ENCODE data around the gene EIF4G3. TPM values are rescaled to one million over a fixed set of nuclear protein-coding genes. Genes with fewer than 3 reads are reported as not detected.

EIF4G3 gene
- polyA plus RNA-seq, 1 donor (not counting 4 experiments of a cell fraction or from before 2014, with no cell fraction given): 44.6 TPM

DNA sequence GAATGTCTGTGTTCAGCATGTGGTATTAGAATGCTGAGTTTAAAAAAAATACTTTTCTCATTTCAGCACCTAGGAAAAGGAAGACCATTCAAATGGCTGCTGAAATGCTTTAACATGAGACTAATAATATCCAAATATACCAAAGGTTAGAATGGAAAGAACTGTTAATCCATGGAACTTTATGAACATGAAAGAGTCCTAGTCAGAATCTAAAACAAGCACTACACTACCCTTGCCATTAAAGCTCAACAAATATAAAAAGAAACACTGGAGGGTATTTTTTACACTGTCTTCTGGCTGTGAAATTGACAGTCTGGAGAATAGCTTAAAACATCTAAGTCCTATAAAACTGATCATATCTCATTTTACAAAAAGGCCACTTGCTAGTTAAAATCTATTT is 276.6 kb downstream of the EIF4G3 start:
- Histone ChIP-seq H3K4me2 (ENCODE audit: control insufficient read depth, extremely low read depth, insufficient read depth, low read depth, low read length) (no peak overlapping the region), H3K79me2 (ENCODE audit: control insufficient read depth, insufficient read depth, low read length) (no peaks in the 10 kb centered on the region), H3K4me1 (ENCODE audit: control insufficient read depth, extremely low read depth, insufficient read depth, low read length) (no peaks in the 10 kb centered on the region)

DNA sequence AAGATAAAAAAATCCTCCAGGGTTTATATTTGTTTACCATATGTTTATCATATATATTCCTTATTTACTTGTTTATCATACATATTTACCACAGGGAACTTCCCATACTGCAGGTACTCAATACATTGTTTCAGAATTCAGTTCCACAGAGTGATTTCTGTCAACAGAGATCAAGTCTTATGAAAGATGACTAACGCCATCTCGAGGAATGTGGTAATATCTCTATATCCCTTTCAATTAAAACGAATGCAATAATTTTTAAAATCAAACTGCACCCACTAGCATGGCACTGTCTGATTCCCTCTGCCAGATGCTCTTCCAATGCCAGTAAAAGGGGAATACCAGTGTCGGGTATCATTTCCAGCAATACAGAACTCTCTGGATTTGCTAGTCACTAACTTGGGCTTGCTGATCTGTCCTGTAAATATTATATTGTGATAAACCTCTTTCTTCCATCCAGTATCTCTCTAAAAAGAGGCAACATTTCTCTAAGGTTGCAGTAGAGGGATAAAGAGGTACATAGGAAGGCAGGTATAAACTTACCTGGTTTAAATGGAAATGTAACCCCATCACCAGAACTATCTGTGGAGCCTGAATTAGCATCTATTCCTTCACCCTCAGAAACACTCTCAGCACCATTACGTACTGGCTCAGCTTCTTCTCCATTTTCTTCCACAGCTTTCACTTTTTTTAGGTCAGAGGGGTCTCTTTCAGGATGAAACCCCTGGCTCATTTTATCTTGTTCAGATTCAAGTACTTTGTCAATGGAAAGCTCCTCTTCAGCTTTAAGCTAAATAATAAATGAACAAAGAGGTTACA is 277.3 kb downstream of the EIF4G3 start:
- no peaks in the 10 kb centered on the region for H3K4me1 ChIP-seq (ENCODE audit: control insufficient read depth, extremely low read depth, insufficient read depth, low read length)
- H3K79me2 ChIP-seq (ENCODE audit: control insufficient read depth, insufficient read depth, low read length): no peaks in the 10 kb centered on the region
- no peaks in the 10 kb centered on the region for H4K20me1 ChIP-seq (ENCODE audit: control insufficient read depth, extremely low read depth, insufficient read depth, low read length)
- peaks cover 5 to 8% of the 10 kb centered on the region in 2 experiments for H3K36me3 ChIP-seq (ENCODE audit: control insufficient read depth in 2 of 2, extremely low read depth in 1 of 2, insufficient read depth in 2 of 2, low read length in 2 of 2)
- H3K9me1 ChIP-seq (ENCODE audit: control insufficient read depth, extremely low read depth, insufficient read depth, low read length): no peaks in the 10 kb centered on the region
- no peak for FAIRE-seq
- H3K9me3 ChIP-seq (ENCODE audit: control insufficient read depth, low read depth, low read length): no peaks in the 10 kb centered on the region
- no peak overlapping the region for H3K4me2 ChIP-seq (ENCODE audit: control insufficient read depth, extremely low read depth, insufficient read depth, low read depth, low read length)
- dilution Hi-C loops (cut with MboI; ENCODE audit: extremely low pct_ligation_motif_present, low sequenced_read_pairs): no loop called here
- DNase-seq (ENCODE audit: low read depth, low spot score): no peak
- no peak overlapping the region for H3K4me3 ChIP-seq (ENCODE audit: control insufficient read depth in 2 of 3, extremely low read depth in 1 of 3, insufficient read depth in 2 of 3, low read depth in 1 of 3, low read length in 3 of 3)
- H2AFZ ChIP-seq (ENCODE audit: control insufficient read depth, low read length): no peak overlapping the region
- H3K9ac ChIP-seq (ENCODE audit: control insufficient read depth, extremely low read depth, insufficient read depth, low read length): no peak overlapping the region
- no peak overlapping the region for H3K27ac ChIP-seq (ENCODE audit: control insufficient read depth, insufficient read depth, low read length)
- TF ChIP-seq EZH2 (IDR thresholded peaks at IDR 0.05; ENCODE audit: low read length): no peak
- TF ChIP-seq, protein P1, sequence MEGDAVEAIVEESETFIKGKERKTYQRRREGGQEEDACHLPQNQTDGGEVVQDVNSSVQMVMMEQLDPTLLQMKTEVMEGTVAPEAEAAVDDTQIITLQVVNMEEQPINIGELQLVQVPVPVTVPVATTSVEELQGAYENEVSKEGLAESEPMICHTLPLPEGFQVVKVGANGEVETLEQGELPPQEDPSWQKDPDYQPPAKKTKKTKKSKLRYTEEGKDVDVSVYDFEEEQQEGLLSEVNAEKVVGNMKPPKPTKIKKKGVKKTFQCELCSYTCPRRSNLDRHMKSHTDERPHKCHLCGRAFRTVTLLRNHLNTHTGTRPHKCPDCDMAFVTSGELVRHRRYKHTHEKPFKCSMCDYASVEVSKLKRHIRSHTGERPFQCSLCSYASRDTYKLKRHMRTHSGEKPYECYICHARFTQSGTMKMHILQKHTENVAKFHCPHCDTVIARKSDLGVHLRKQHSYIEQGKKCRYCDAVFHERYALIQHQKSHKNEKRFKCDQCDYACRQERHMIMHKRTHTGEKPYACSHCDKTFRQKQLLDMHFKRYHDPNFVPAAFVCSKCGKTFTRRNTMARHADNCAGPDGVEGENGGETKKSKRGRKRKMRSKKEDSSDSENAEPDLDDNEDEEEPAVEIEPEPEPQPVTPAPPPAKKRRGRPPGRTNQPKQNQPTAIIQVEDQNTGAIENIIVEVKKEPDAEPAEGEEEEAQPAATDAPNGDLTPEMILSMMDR (optimal IDR thresholded peaks at IDR 0.05 in 1 of 3, IDR thresholded peaks at IDR 0.05 in 1 of 3, conservative IDR thresholded peaks at IDR 0.05 in 1 of 3; ENCODE audit: extremely low read depth in 1 of 3, insufficient read depth in 2 of 3, low read length in 3 of 3): no peak
- no peaks in the 10 kb centered on the region for H3K27me3 ChIP-seq (ENCODE audit: control insufficient read depth, extremely low read depth, insufficient read depth, low read length)

More for the DNA sequence above, 276.6 kb downstream of the EIF4G3 start:
- no peaks in the 10 kb centered on the region for H3K9me1 ChIP-seq (ENCODE audit: control insufficient read depth, extremely low read depth, insufficient read depth, low read length)
- no peaks in the 10 kb centered on the region for H4K20me1 ChIP-seq (ENCODE audit: control insufficient read depth, extremely low read depth, insufficient read depth, low read length)
- H3K27ac ChIP-seq (ENCODE audit: control insufficient read depth, insufficient read depth, low read length): no peak overlapping the region
- FAIRE-seq (no peak), DNase-seq (ENCODE audit: low read depth, low spot score) (no peak)
- peaks cover 5 to 8% of the 10 kb centered on the region in 2 experiments for H3K36me3 ChIP-seq (ENCODE audit: control insufficient read depth in 2 of 2, extremely low read depth in 1 of 2, insufficient read depth in 2 of 2, low read length in 2 of 2)
- TF ChIP-seq, protein P1 (optimal IDR thresholded peaks at IDR 0.05 in 1 of 3, IDR thresholded peaks at IDR 0.05 in 1 of 3, conservative IDR thresholded peaks at IDR 0.05 in 1 of 3; ENCODE audit: extremely low read depth in 1 of 3, insufficient read depth in 2 of 3, low read length in 3 of 3): no peak
- TF ChIP-seq EZH2 (IDR thresholded peaks at IDR 0.05; ENCODE audit: low read length): no peak
- no peak overlapping the region for H3K9ac ChIP-seq (ENCODE audit: control insufficient read depth, extremely low read depth, insufficient read depth, low read length)
- H3K4me3 ChIP-seq (ENCODE audit: control insufficient read depth in 2 of 3, extremely low read depth in 1 of 3, insufficient read depth in 2 of 3, low read depth in 1 of 3, low read length in 3 of 3): no peak overlapping the region
- H2AFZ ChIP-seq (ENCODE audit: control insufficient read depth, low read length): no peak overlapping the region
- no peaks in the 10 kb centered on the region for H3K9me3 ChIP-seq (ENCODE audit: control insufficient read depth, low read depth, low read length)
- H3K27me3 ChIP-seq (ENCODE audit: control insufficient read depth, extremely low read depth, insufficient read depth, low read length): no peaks in the 10 kb centered on the region
- dilution Hi-C loops (cut with MboI; ENCODE audit: extremely low pct_ligation_motif_present, low sequenced_read_pairs): no loop called here
